A549 (cell line): ENCODE measurements around the gene SCYGR3. TPM values are rescaled to one million over a fixed set of nuclear protein-coding genes. Genes with fewer than 3 reads are reported as not detected.

ENCODE experiments used
- ATAC-seq, 2 experiments: fragments of 200-7000 bp in 1 of 2; fragments of >200 bp in 1 of 2; cut with Nextera tagmentation in 1 of 2; cut with Tn5 transposase in 1 of 2; 3 replicates each; pipeline versions ENCODE4 v1.8.0 to v1.9.1; 2018 to 2020; ENCODE audit warnings: mild to moderate bottlenecking in 1 of 2, moderate library complexity in 1 of 2
- CTCF ChIA-PET: fragments of 300-600 bp; sonication (Branson Sonifier 250); formaldehyde crosslinking; extraction: SDS; loops from one replicate; lab custom pipeline; 2021; ENCODE audit warnings: antibody characterized with exemption, inconsistent platforms; lab: Yijun Ruan, JAX
- POLR2A ChIA-PET: fragments of 350-600 bp; formaldehyde crosslinking; extraction: SDS; loops from one replicate; lab custom pipeline; 2021; ENCODE audit warnings: antibody characterized with exemption, inconsistent platforms; lab: Yijun Ruan, JAX
- DNase-seq, 2 experiments: peaks; one replicate each; pipeline versions ENCODE4 v3.0.0 to v3.0.0-alpha.2; 2011 to 2016; ENCODE audit warnings: low read depth in 1 of 2, low spot score in 1 of 2
- FAIRE-seq: peaks from 2 replicates; lab custom pipeline; 2011; peaks lifted over from hg19 to GRCh38; lab: Jason Lieb, UNC
- H3K27ac ChIP-seq, 2 experiments: fragments of >200 bp; sonication (Bioruptor Twin); formaldehyde crosslinking; 3 replicates each; pipeline ENCODE4 v1.5.1; 2016 to 2017
- H3K4me1 ChIP-seq: fragments of >200 bp; sonication (Bioruptor Twin); formaldehyde crosslinking; 3 replicates; pipeline ENCODE4 v1.6.1; 2016
- H3K4me2 ChIP-seq: fragments of >200 bp; sonication (Bioruptor Twin); formaldehyde crosslinking; 3 replicates; pipeline ENCODE4 v1.6.1; 2016
- H3K4me3 ChIP-seq: fragments of >200 bp; sonication (Bioruptor Twin); formaldehyde crosslinking; 3 replicates; pipeline ENCODE4 v1.5.1; 2016
- H3K9me3 ChIP-seq: fragments of >200 bp; sonication (Bioruptor Twin); formaldehyde crosslinking; 3 replicates; pipeline ENCODE4 v1.6.1; 2016
- CBX8 ChIP-seq: fragments of 200-600 bp; sonication (generic); IDR thresholded peaks from 2 replicates; pipeline ENCODE4 v1.6.1; 2016
- CEBPB ChIP-seq, 2 experiments: fragments of >200 bp in 1 of 2; sonication (Bioruptor Twin) in 1 of 2; formaldehyde crosslinking in 1 of 2; IDR thresholded peaks; 2 replicates each; pipeline ENCODE4 v1.6.1; 2012 to 2016
- CHD2 ChIP-seq: fragments of 150-350 bp; IDR thresholded peaks from 2 replicates; pipeline ENCODE4 v1.6.1; 2014; ENCODE audit warnings: low read length; ENCODE audit not compliant: partially characterized antibody
- CHD4 ChIP-seq: fragments of 200-600 bp; sonication (generic); IDR thresholded peaks from 2 replicates; pipeline ENCODE4 v1.6.1; 2016; ENCODE audit warnings: antibody characterized with exemption, mild to moderate bottlenecking, borderline replicate concordance
- EHF ChIP-seq: fragments of 250-450 bp; sonication (Bioruptor Pico); IDR thresholded peaks from 2 replicates; pipeline ENCODE4 v1.5.0; 2020; ENCODE audit warnings: mild to moderate bottlenecking
- EP300 ChIP-seq, 2 experiments: fragments of >200 bp; sonication (Bioruptor Twin); formaldehyde crosslinking; IDR thresholded peaks; 2 replicates in 1 of 2; 3 replicates in 1 of 2; pipeline ENCODE4 v1.6.1; 2016 to 2017
- ESRRA ChIP-seq: fragments of 150-350 bp; IDR thresholded peaks from 2 replicates; pipeline ENCODE4 v1.6.1; 2014; ENCODE audit warnings: mild to moderate bottlenecking, low read length, borderline replicate concordance
- FOSL2 ChIP-seq, 2 experiments: fragments of 450-650 bp in 1 of 2; fragments of >200 bp in 1 of 2; sonication (Bioruptor Twin) in 1 of 2; formaldehyde crosslinking; IDR thresholded peaks; 2 replicates each; pipeline versions ENCODE4 v1.5.0 to v1.6.1; 2016 to 2020; ENCODE audit warnings: mild to moderate bottlenecking in 1 of 2, moderate library complexity in 1 of 2
- FOXS1 ChIP-seq: fragments of 250-450 bp; sonication (Bioruptor Pico); IDR thresholded peaks from 2 replicates; pipeline ENCODE4 v1.5.0; 2020; ENCODE audit warnings: mild to moderate bottlenecking, moderate library complexity
- GATA3 ChIP-seq: IDR thresholded peaks from 2 replicates; pipeline ENCODE4 v1.6.1; 2012; ENCODE audit warnings: borderline replicate concordance
- HES2 ChIP-seq: fragments of >200 bp; sonication (Bioruptor Twin); formaldehyde crosslinking; IDR thresholded peaks from 2 replicates; pipeline ENCODE4 v1.6.1; 2016
- HOXA7 ChIP-seq: fragments of 250-450 bp; sonication (Bioruptor Pico); IDR thresholded peaks from 2 replicates; pipeline ENCODE4 v1.5.0; 2020; ENCODE audit warnings: mild to moderate bottlenecking, moderate library complexity
- HOXB13 ChIP-seq: fragments of 250-450 bp; sonication (Bioruptor Pico); IDR thresholded peaks from 2 replicates; pipeline ENCODE4 v1.5.0; 2020; ENCODE audit warnings: low read depth, mild to moderate bottlenecking, moderate library complexity
- JUN ChIP-seq, 2 experiments: fragments of >200 bp; sonication (Bioruptor Twin); formaldehyde crosslinking; IDR thresholded peaks; 2 replicates in 1 of 2; 3 replicates in 1 of 2; pipeline ENCODE4 v1.6.1; 2016 to 2017
- JUNB ChIP-seq: fragments of >200 bp; sonication (Bioruptor Twin); formaldehyde crosslinking; IDR thresholded peaks from 2 replicates; pipeline ENCODE4 v1.6.1; 2016
- KDM1A ChIP-seq: fragments of 200-600 bp; sonication (generic); IDR thresholded peaks from 2 replicates; pipeline ENCODE4 v1.6.1; 2016; ENCODE audit warnings: low read depth, mild to moderate bottlenecking
- NPAS2 ChIP-seq: fragments of 250-450 bp; sonication (Bioruptor Pico); IDR thresholded peaks from 2 replicates; pipeline ENCODE4 v1.8.0; 2022; ENCODE audit warnings: mild to moderate bottlenecking, moderate library complexity, borderline replicate concordance
- NR3C1 ChIP-seq: fragments of >200 bp; sonication (Bioruptor Twin); formaldehyde crosslinking; IDR thresholded peaks from 3 replicates; pipeline ENCODE4 v1.6.1; 2017
- POLR2A ChIP-seq: IDR thresholded peaks from 2 replicates; pipeline ENCODE4 v1.6.1; 2012; ENCODE audit warnings: mild to moderate bottlenecking, low read length
- RAD21 ChIP-seq, 2 experiments: fragments of >200 bp in 1 of 2; sonication (Bioruptor Twin) in 1 of 2; formaldehyde crosslinking in 1 of 2; IDR thresholded peaks in 1 of 2; conservative IDR thresholded peaks in 1 of 2; 2 replicates in 1 of 2; 3 replicates in 1 of 2; pipeline ENCODE4 v1.6.1; 2012 to 2018; ENCODE audit warnings: inconsistent platforms in 1 of 2
- RARB ChIP-seq: fragments of 250-450 bp; sonication (Bioruptor Pico); IDR thresholded peaks from 2 replicates; pipeline ENCODE4 v1.8.0; 2021; ENCODE audit warnings: mild to moderate bottlenecking, moderate library complexity
- RFX5 ChIP-seq: fragments of 450-650 bp; IDR thresholded peaks from 2 replicates; pipeline ENCODE4 v1.7.1; 2014; ENCODE audit warnings: antibody characterized with exemption, mild to moderate bottlenecking, moderate library complexity
- SMC3 ChIP-seq: fragments of >200 bp; sonication (Bioruptor Twin); formaldehyde crosslinking; IDR thresholded peaks from 3 replicates; pipeline ENCODE4 v1.6.1; 2018; ENCODE audit warnings: inconsistent platforms
- TP53 ChIP-seq: fragments of 250-450 bp; sonication (Bioruptor Pico); IDR thresholded peaks from 2 replicates; pipeline ENCODE4 v1.5.0; 2021; ENCODE audit warnings: mild to moderate bottlenecking, moderate library complexity
- ZSCAN20 ChIP-seq: fragments of 250-450 bp; sonication (Bioruptor Pico); IDR thresholded peaks from 2 replicates; pipeline ENCODE4 v1.8.0; 2022; ENCODE audit warnings: mild to moderate bottlenecking, moderate library complexity
- WGBS: methylation state at CpG from one replicate; pipeline ENCODE4 v1.1.6; 2017; ENCODE audit errors: missing lambda C conversion rate; 5-methylcytosine and 5-hydroxymethylcytosine counted together
- polyA plus RNA-seq, 4 experiments: library from polyadenylated mRNA; depleted of rRNA in 3 of 4; stranded (reverse); fragments of >200 nt; fragmentation: RNase III in 1 of 4; extraction: RNeasy Plus Mini Kit Qiagen cat#74134 plus additional on column Dnase treatment in 1 of 4; gene quantifications; 2 replicates in 3 of 4; 3 replicates in 1 of 4; pipeline ENCODE4 v1.2.3, GENCODE V29; 2011 to 2017
- TF ChIP-seq, protein P1 (sequence below): IDR thresholded peaks from 2 replicates; pipeline ENCODE4 v1.6.1; 2012
- TF ChIP-seq, protein P2 (sequence below): fragments of >200 bp; sonication (Bioruptor Twin); formaldehyde crosslinking; IDR thresholded peaks from 3 replicates; pipeline ENCODE4 v1.6.1; 2016

The SCYGR3 gene
- polyA plus RNA-seq, 2 of the 4 experiments (the other 2 are of a cell fraction): not detected

DNA sequence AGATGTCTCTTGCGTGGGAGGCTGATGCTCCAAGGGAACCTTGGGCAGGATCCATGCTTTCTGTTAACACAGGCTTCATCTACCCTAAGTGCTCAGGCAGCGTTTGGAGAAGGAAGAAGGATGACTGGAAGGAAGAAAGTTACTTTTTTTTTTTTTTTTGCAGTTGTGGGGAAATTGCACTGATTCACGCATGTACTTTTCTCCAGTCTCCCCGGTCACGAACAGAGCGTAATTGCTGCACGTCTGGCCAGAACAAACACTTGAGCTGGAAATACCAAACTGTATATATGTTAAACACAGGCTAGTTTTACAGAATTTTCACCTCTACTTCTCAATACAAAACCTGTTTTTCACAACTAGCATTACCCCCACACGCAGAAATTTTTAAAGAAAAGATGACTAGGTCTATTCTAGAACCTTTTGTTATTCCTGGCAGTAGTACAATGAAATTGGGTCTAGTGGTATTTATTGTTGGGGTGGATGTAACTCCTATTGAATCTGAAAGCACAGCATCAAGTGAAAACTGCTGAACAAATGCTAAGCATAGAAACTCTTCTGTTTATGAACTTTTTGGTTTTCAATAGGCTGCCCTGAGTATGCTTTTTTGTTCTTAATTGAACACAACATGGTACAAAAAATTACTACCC is 42.7 kb upstream of the SCYGR3 start:
- CTCF ChIA-PET: interaction anchor here (0.7 to 3.2 kb wide), 23 partner anchors 11 to 1001 kb away, joined by 3 to 84 read pairs (median 5); partner anchors contain the start of genes AGFG1 and CCL20
- POLR2A ChIA-PET: interaction anchor here (1.2 kb wide), 1 partner anchor 109 kb away, joined by 4 read pairs; no protein-coding TSS in a partner anchor
- H3K9me3 ChIP-seq: no peaks in the 10 kb centered on the region
- TF ChIP-seq ZSCAN20 (CRISPR knock-in tag) (no peak), KDM1A (no peak), TP53 (CRISPR knock-in tag) (no peak), CHD2 (no peak), POLR2A (no peak), NPAS2 (CRISPR knock-in tag) (no peak)
- H3K4me1 ChIP-seq: peaks cover 54% of the 10 kb centered on the region
- peak in 1 of 2 experiments; percentile 37 for DNase-seq
- peak overlapping the region; percentile 81 to 89 for H3K27ac ChIP-seq
- FAIRE-seq: no peak
- peak in 1 of 2 experiments; percentile 13; a peak in 3 of 6 replicates for ATAC-seq
- 55% methylated on average over 8 of the region's 8 CpGs for WGBS
- no peak overlapping the region for H3K4me3 ChIP-seq
- H3K4me2 ChIP-seq: peak overlapping the region; percentile 46

GRCh38 chr2:227655454-227655853 is 40.8 kb upstream of the SCYGR3 start:
- no peak for TF ChIP-seq NR3C1
- no peak for TF ChIP-seq CHD4
- TF ChIP-seq FOSL2 (IDR thresholded peaks at IDR 0.05): peak; percentile 96
- peak; percentile 100 for TF ChIP-seq FOSL2 (CRISPR knock-in tag; IDR thresholded peaks at IDR 0.05)
- no peak; a peak in 1 of 5 replicates for TF ChIP-seq RAD21 (conservative IDR thresholded peaks at IDR 0.05 in 1 of 2, IDR thresholded peaks at IDR 0.05 in 1 of 2)
- TF ChIP-seq, protein P1, sequence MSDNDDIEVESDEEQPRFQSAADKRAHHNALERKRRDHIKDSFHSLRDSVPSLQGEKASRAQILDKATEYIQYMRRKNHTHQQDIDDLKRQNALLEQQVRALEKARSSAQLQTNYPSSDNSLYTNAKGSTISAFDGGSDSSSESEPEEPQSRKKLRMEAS: peak; percentile 63
- TF ChIP-seq EHF (CRISPR knock-in tag): no peak
- 0 out of 3 replicates have a peak, but pooled peaks have one; percentile 28 for TF ChIP-seq SMC3
- TF ChIP-seq, protein P2, sequence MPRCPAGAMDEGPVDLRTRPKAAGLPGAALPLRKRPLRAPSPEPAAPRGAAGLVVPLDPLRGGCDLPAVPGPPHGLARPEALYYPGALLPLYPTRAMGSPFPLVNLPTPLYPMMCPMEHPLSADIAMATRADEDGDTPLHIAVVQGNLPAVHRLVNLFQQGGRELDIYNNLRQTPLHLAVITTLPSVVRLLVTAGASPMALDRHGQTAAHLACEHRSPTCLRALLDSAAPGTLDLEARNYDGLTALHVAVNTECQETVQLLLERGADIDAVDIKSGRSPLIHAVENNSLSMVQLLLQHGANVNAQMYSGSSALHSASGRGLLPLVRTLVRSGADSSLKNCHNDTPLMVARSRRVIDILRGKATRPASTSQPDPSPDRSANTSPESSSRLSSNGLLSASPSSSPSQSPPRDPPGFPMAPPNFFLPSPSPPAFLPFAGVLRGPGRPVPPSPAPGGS: peak; percentile 71; the same call in 2 of the 3 replicates
- TF ChIP-seq EP300 (IDR thresholded peaks at IDR 0.05): peak; percentile 82 to 86; a peak in 3 of 5 replicates
- TF ChIP-seq JUNB: peak; percentile 98
- peak; percentile 84 to 97 for TF ChIP-seq CEBPB (IDR thresholded peaks at IDR 0.05)
- peak; percentile 39; the same call in 1 of the 2 replicates for TF ChIP-seq ESRRA
- TF ChIP-seq CBX8: no peak
- no peak for TF ChIP-seq HOXA7 (CRISPR knock-in tag)
- peak; percentile 86; the same call in 1 of the 2 replicates for TF ChIP-seq RARB (CRISPR knock-in tag)
- TF ChIP-seq GATA3: peak; percentile 86; the same call in 1 of the 2 replicates
- peak; percentile 52; the same call in 1 of the 2 replicates for TF ChIP-seq HES2
- no peak; the same call in 1 of the 2 replicates for TF ChIP-seq HOXB13
- no peak for TF ChIP-seq RFX5
- peak; percentile 78 to 79; a peak in 4 of 5 replicates for TF ChIP-seq JUN (IDR thresholded peaks at IDR 0.05)
- no peak for TF ChIP-seq FOXS1 (CRISPR knock-in tag)
- CTCF ChIA-PET: no interaction called here
- DNase-seq: peak; percentile 93 to 96
- H3K4me1 ChIP-seq: peaks cover 60% of the 10 kb centered on the region
- peak overlapping the region; percentile 87 to 89 for H3K27ac ChIP-seq
- peak; percentile 98 for FAIRE-seq
- POLR2A ChIA-PET: no interaction called here
- WGBS: 0% methylated on average over 1 of the region's 1 CpG
- H3K9me3 ChIP-seq: no peaks in the 10 kb centered on the region
- H3K4me3 ChIP-seq: no peak overlapping the region
- ATAC-seq: peak; percentile 73 to 85
- H3K4me2 ChIP-seq: peak overlapping the region; percentile 61
